Upper lobe of left lung (tissue), 6 donors: ENCODE results near the gene ANKRD17. TPM values are rescaled to one million over a fixed set of nuclear protein-coding genes. Genes with fewer than 3 reads are reported as not detected.

Source experiments
- ATAC-seq, 2 donors: fragments of 200-7000 bp; cut with Tn5 transposase; one replicate each; pipeline ENCODE4 v1.9.1; 2022; ENCODE audit warnings: mild to moderate bottlenecking in 2 of 2, moderate library complexity in 2 of 2; ENCODE audit not compliant: low FRiP score in 2 of 2
- DNase-seq, 2 donors: peaks; one replicate each; pipeline ENCODE4 v3.0.0-alpha.2; 2019 to 2020
- H3K27ac ChIP-seq, 4 donors: fragments of 200-600 bp; sonication (generic); one replicate each; pipeline ENCODE4 v1.5.1; 2016 to 2019
- H3K27me3 ChIP-seq, 4 donors: fragments of 200-600 bp; sonication (generic); one replicate each; pipeline ENCODE4 v1.5.1; 2017 to 2019
- H3K36me3 ChIP-seq, 4 donors: fragments of 200-600 bp; sonication (generic); one replicate each; pipeline ENCODE4 v1.5.1; 2016 to 2019
- H3K4me1 ChIP-seq, 4 donors: fragments of 200-600 bp; sonication (generic); one replicate each; pipeline ENCODE4 v1.5.1; 2018 to 2019
- H3K4me3 ChIP-seq, 4 donors: fragments of 200-600 bp; sonication (generic); one replicate each; pipeline ENCODE4 v1.5.1; 2017 to 2019; ENCODE audit warnings: mild to moderate bottlenecking in 2 of 4, moderate library complexity in 1 of 4
- H3K9me3 ChIP-seq, 4 donors: fragments of 200-600 bp; sonication (generic); one replicate each; pipeline ENCODE4 v1.5.1; 2018 to 2019
- EP300 ChIP-seq, 4 donors: sonication (generic); formaldehyde crosslinking; IDR thresholded peaks; one replicate each; pipeline ENCODE4 v1.5.1; 2017; ENCODE audit warnings: antibody characterized with exemption in 4 of 4, control low read depth in 2 of 4
- POLR2A ChIP-seq, 4 donors: fragments of 450-650 bp; IDR thresholded peaks; one replicate each; pipeline ENCODE4 v1.5.1; 2016 to 2017; ENCODE audit warnings: antibody characterized with exemption in 4 of 4, mild to moderate bottlenecking in 2 of 4
- POLR2AphosphoS5 ChIP-seq, 2 donors: sonication (generic); formaldehyde crosslinking; IDR thresholded peaks; one replicate each; pipeline ENCODE4 v1.5.1; 2017; ENCODE audit warnings: antibody characterized with exemption in 2 of 2
- WGBS, 2 donors: methylation state at CpG; one replicate each; pipeline ENCODE4 v1.1.5; 2017 to 2018; 5-methylcytosine and 5-hydroxymethylcytosine counted together
- total RNA-seq, 6 donors: library from RNA; depleted of rRNA in 4 of 6; stranded (reverse); fragments of >200 nt in 4 of 6; gene quantifications; one replicate each; pipeline versions ENCODE4 v1.1.0 to v1.2.1, GENCODE V29; 2016 to 2021
- TF ChIP-seq, protein P1 (sequence below), 6 experiments: fragments of 450-650 bp in 4 of 6; fragments of 200-600 bp in 2 of 6; sonication (generic) in 2 of 6; IDR thresholded peaks; one replicate each; pipeline ENCODE4 v1.5.1; 2016 to 2019; ENCODE audit warnings: antibody characterized with exemption in 6 of 6
- donor health status: DM: no; HTN: no; CAD: no; lungs with moderate emphysema.
- donor health status: DM: no; HTN: yes; CAD: no; lungs with severe emphysema.

Gene ANKRD17
- total RNA-seq, 6 donors from 2014 or later = 49.7 to 103 (median 61.2) TPM

DNA sequence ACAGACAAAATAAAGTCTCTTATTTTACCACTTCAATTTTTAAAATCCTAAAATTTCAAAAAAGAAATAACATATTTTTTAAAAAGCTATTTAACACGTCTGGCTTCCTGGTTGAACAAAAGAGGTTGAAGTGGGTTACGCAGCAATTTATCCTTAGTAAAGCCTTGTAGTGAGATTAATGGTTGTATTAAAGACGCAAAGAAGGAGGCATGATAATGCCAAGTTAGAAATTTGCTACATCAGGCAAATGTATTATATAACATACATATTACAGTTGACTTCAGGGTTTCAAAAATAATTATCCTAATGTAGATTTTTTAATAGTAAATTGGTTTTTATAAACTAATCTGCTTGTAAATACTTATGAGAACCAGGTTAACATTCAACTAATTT, 35.3 kb downstream of the ANKRD17 start:
- ATAC-seq (peak in 1 of 2 donors; percentile 16), DNase-seq (no peak)
- Histone ChIP-seq H3K36me3 (no peaks in the 10 kb centered on the region), H3K27ac (peak overlapping the region; percentile 71 to 88 (median 86)), H3K4me3 (peak overlapping the region in 3 of 4 donors; percentile 48 to 54 (median 52)), H3K27me3 (no peaks in the 10 kb centered on the region), H3K9me3 (no peaks in the 10 kb centered on the region), H3K4me1 (peaks cover 21 to 44% (median 28%) of the 10 kb centered on the region in 4 donors)
- 10 to 13% methylated on average over 3 of the region's 3 CpGs for WGBS, 2 donors
- TF ChIP-seq EP300 (IDR thresholded peaks at IDR 0.05) (no peak), POLR2A (IDR thresholded peaks at IDR 0.05) (no peak), POLR2AphosphoS5 (IDR thresholded peaks at IDR 0.05) (no peak)
- TF ChIP-seq, protein P1, sequence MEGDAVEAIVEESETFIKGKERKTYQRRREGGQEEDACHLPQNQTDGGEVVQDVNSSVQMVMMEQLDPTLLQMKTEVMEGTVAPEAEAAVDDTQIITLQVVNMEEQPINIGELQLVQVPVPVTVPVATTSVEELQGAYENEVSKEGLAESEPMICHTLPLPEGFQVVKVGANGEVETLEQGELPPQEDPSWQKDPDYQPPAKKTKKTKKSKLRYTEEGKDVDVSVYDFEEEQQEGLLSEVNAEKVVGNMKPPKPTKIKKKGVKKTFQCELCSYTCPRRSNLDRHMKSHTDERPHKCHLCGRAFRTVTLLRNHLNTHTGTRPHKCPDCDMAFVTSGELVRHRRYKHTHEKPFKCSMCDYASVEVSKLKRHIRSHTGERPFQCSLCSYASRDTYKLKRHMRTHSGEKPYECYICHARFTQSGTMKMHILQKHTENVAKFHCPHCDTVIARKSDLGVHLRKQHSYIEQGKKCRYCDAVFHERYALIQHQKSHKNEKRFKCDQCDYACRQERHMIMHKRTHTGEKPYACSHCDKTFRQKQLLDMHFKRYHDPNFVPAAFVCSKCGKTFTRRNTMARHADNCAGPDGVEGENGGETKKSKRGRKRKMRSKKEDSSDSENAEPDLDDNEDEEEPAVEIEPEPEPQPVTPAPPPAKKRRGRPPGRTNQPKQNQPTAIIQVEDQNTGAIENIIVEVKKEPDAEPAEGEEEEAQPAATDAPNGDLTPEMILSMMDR (IDR thresholded peaks at IDR 0.05) = no peak

DNA sequence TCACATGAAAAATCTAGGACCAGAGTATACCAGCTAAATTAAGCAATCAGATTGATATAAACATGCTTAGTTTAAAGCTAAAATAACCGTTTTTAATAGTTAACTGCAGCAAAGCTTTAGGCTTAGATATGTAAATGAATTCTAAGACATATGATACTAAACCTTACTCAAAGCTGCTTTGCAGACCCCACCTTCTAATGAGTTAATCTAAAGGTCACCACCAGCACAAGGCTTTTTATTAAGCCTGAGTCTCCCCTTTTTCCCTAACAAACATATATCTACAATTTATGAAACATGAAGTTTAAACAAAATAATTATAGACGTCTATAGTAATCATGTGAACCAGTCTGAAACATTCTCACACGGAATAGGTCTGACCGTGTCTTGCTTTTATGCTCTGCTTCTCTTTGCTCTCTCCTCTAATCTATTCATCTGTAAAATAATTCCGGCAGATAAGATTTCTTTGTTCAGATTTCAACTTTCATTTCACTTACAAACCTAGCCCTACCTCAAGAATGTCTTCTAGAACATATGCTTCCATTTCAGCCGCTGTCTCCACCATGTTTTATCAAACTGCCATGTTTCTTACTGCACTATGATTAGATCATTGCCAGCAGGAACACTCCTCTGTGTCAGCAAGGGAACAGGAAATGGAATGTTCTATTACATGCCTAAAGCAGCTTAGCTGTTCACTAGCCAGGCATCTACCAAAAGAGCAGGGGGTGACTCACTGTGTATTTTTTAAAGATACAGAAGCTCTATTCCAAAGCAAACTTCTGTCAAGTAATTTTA, 35.9 kb downstream of the ANKRD17 start:
- TF ChIP-seq EP300 (IDR thresholded peaks at IDR 0.05) (peak in 2 of 4 donors; percentile 2 to 21), POLR2A (IDR thresholded peaks at IDR 0.05) (peak in 2 of 4 donors; percentile 59 to 64), POLR2AphosphoS5 (IDR thresholded peaks at IDR 0.05) (peak; percentile 71 to 84)
- TF ChIP-seq, protein P1 (IDR thresholded peaks at IDR 0.05) = no peak
- 3% methylated on average over 6 of the region's 6 CpGs for WGBS, 2 donors
- peak overlapping the region; percentile 3 to 54 (median 50) for H3K4me3 ChIP-seq
- H3K36me3 ChIP-seq = no peaks in the 10 kb centered on the region
- peak overlapping the region; percentile 71 to 88 (median 86) for H3K27ac ChIP-seq
- peak in 1 of 2 donors; percentile 53 for DNase-seq
- H3K9me3 ChIP-seq = no peaks in the 10 kb centered on the region
- H3K4me1 ChIP-seq = peaks cover 21 to 44% (median 28%) of the 10 kb centered on the region in 4 donors
- peak; percentile 99 to 100 for ATAC-seq
- no peaks in the 10 kb centered on the region for H3K27me3 ChIP-seq

DNA sequence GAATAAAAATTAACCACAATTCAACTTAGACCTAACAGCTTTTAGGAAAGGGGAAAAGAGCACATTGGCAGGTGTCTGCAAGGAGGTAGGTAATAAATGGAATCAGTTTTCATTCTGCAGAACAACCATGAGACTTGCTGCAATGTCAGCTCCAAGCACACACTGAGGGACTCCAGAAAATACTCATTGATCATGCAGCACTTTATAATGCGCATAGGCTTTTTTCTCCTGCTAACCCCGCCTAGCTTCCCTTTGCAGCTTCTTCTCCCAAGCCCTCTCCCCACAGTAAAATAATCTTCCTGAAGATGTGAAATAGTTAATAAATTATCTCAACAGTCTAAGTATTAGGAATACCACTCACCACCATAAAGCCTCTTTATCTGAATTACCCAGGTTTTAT, 36.9 kb downstream of the ANKRD17 start:
- peaks cover 21 to 44% (median 28%) of the 10 kb centered on the region in 4 donors for H3K4me1 ChIP-seq
- H3K36me3 ChIP-seq = no peaks in the 10 kb centered on the region
- no peaks in the 10 kb centered on the region for H3K9me3 ChIP-seq
- no peaks in the 10 kb centered on the region for H3K27me3 ChIP-seq
- ATAC-seq = no peak
- 91 to 94% methylated on average over 2 of the region's 2 CpGs for WGBS, 2 donors
- no peak for DNase-seq
- TF ChIP-seq, protein P1 (IDR thresholded peaks at IDR 0.05) = no peak
- no peak for TF ChIP-seq POLR2AphosphoS5 (IDR thresholded peaks at IDR 0.05)
- TF ChIP-seq EP300 (IDR thresholded peaks at IDR 0.05) = no peak
- H3K4me3 ChIP-seq = peak overlapping the region in 2 of 4 donors; percentile 48 to 54
- H3K27ac ChIP-seq = peak overlapping the region in 2 of 4 donors; percentile 86 to 88

DNA sequence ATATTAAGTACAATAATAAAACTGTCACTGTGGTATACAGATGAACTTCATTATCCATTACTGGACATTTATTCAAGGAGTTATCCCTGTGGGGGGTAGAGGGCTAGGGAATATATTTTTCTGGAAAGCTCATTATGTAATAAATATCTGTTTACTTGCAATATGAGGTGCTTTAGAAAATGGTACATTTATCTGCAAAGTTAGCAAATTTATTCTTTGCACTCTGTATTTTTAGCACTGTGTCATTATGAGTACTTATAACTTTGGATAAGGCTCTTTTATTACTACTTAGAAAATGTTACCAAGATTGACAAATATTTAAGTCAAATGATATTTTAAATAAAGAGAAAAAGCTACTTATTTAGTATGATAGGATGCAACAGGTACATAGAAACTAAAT, 37.8 kb downstream of the ANKRD17 start:
- no peak overlapping the region for H3K4me3 ChIP-seq
- H3K27me3 ChIP-seq = no peaks in the 10 kb centered on the region
- H3K4me1 ChIP-seq = peaks cover 21 to 44% (median 28%) of the 10 kb centered on the region in 4 donors
- H3K36me3 ChIP-seq = no peaks in the 10 kb centered on the region
- TF ChIP-seq, protein P1 (IDR thresholded peaks at IDR 0.05) = no peak
- TF ChIP-seq EP300 (IDR thresholded peaks at IDR 0.05) (no peak), POLR2A (IDR thresholded peaks at IDR 0.05) (no peak), POLR2AphosphoS5 (IDR thresholded peaks at IDR 0.05) (no peak)
- H3K9me3 ChIP-seq = no peaks in the 10 kb centered on the region
- no peak overlapping the region for H3K27ac ChIP-seq
- DNase-seq = no peak
- ATAC-seq = no peak
